PC-9 (cell line): ENCODE results near the gene TTC28.

Experiments used
- CTCF ChIP-seq: fragments of 200-600 bp; sonication (generic); conservative IDR thresholded peaks from 2 replicates; pipeline ENCODE4 v1.6.1; 2017; ENCODE audit warnings: mixed run types, antibody characterized with exemption, mild to moderate bottlenecking, moderate library complexity
- EZH2 ChIP-seq: fragments of 200-600 bp; sonication (generic); IDR thresholded peaks from 2 replicates; pipeline ENCODE4 v1.8.0; 2017; ENCODE audit warnings: antibody characterized with exemption, low read depth

GRCh38 chr22:27941143-27941542, 738.5 kb downstream of the TTC28 start:
- no peak for TF ChIP-seq CTCF
- no peak for TF ChIP-seq EZH2
